DOHH2 (cell line): ENCODE data around the gene ITIH5.

Experiments used
- EZH2phosphoT487 ChIP-seq: fragments of 200-600 bp; sonication (generic); IDR thresholded peaks from 2 replicates; pipeline ENCODE4 v1.6.1; 2017; ENCODE audit warnings: borderline replicate concordance, mild to moderate bottlenecking, antibody characterized with exemption, low read length, moderate library complexity, mixed read lengths
- TF ChIP-seq, protein P1 (sequence below): fragments of 200-600 bp; sonication (generic); IDR thresholded peaks from one replicate; pipeline ENCODE4 v1.5.1; 2014; ENCODE audit warnings: antibody characterized with exemption, mild to moderate bottlenecking, low read depth, low read length; ENCODE audit not compliant: poor library complexity, severe bottlenecking

DNA sequence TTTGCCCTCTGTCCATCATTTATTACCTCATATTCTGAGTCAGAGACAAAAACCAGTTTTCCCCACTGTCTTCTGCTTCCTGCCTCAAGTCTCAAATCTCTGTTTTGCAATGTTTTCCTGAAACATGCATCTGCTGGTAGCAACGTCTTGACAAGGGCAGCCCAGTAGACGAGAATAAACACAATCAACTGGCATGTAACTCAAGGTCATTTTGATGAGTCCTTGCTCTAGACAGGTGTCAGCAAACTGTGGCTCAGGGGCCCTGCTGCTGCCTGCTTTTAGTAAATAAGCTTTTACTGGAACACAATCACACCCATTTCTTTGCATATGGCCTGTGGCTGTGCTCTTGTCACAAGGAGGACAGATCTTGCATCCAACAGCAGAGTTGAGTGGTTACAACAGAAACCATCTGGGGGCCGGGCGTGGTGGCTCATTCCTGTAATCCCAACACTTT, 59.8 kb downstream of the ITIH5 start:
- TF ChIP-seq, protein P1, sequence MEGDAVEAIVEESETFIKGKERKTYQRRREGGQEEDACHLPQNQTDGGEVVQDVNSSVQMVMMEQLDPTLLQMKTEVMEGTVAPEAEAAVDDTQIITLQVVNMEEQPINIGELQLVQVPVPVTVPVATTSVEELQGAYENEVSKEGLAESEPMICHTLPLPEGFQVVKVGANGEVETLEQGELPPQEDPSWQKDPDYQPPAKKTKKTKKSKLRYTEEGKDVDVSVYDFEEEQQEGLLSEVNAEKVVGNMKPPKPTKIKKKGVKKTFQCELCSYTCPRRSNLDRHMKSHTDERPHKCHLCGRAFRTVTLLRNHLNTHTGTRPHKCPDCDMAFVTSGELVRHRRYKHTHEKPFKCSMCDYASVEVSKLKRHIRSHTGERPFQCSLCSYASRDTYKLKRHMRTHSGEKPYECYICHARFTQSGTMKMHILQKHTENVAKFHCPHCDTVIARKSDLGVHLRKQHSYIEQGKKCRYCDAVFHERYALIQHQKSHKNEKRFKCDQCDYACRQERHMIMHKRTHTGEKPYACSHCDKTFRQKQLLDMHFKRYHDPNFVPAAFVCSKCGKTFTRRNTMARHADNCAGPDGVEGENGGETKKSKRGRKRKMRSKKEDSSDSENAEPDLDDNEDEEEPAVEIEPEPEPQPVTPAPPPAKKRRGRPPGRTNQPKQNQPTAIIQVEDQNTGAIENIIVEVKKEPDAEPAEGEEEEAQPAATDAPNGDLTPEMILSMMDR = no peak
- no peak for TF ChIP-seq EZH2phosphoT487
